ENCODE results near the gene SEMA5A.

GRCh38 chr5:9176641-9177040, 369.2 kb downstream of the SEMA5A start:
- TF ChIP-seq, protein P1, sequence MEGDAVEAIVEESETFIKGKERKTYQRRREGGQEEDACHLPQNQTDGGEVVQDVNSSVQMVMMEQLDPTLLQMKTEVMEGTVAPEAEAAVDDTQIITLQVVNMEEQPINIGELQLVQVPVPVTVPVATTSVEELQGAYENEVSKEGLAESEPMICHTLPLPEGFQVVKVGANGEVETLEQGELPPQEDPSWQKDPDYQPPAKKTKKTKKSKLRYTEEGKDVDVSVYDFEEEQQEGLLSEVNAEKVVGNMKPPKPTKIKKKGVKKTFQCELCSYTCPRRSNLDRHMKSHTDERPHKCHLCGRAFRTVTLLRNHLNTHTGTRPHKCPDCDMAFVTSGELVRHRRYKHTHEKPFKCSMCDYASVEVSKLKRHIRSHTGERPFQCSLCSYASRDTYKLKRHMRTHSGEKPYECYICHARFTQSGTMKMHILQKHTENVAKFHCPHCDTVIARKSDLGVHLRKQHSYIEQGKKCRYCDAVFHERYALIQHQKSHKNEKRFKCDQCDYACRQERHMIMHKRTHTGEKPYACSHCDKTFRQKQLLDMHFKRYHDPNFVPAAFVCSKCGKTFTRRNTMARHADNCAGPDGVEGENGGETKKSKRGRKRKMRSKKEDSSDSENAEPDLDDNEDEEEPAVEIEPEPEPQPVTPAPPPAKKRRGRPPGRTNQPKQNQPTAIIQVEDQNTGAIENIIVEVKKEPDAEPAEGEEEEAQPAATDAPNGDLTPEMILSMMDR (IDR thresholded peaks at IDR 0.05), result no peak
- no peak for TF ChIP-seq ZBTB21 (CRISPR knock-in tag; IDR thresholded peaks at IDR 0.05; ENCODE audit: borderline replicate concordance)
- TF ChIP-seq, protein P2, sequence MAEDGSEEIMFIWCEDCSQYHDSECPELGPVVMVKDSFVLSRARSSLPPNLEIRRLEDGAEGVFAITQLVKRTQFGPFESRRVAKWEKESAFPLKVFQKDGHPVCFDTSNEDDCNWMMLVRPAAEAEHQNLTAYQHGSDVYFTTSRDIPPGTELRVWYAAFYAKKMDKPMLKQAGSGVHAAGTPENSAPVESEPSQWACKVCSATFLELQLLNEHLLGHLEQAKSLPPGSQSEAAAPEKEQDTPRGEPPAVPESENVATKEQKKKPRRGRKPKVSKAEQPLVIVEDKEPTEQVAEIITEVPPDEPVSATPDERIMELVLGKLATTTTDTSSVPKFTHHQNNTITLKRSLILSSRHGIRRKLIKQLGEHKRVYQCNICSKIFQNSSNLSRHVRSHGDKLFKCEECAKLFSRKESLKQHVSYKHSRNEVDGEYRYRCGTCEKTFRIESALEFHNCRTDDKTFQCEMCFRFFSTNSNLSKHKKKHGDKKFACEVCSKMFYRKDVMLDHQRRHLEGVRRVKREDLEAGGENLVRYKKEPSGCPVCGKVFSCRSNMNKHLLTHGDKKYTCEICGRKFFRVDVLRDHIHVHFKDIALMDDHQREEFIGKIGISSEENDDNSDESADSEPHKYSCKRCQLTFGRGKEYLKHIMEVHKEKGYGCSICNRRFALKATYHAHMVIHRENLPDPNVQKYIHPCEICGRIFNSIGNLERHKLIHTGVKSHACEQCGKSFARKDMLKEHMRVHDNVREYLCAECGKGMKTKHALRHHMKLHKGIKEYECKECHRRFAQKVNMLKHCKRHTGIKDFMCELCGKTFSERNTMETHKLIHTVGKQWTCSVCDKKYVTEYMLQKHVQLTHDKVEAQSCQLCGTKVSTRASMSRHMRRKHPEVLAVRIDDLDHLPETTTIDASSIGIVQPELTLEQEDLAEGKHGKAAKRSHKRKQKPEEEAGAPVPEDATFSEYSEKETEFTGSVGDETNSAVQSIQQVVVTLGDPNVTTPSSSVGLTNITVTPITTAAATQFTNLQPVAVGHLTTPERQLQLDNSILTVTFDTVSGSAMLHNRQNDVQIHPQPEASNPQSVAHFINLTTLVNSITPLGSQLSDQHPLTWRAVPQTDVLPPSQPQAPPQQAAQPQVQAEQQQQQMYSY (CRISPR knock-in tag; IDR thresholded peaks at IDR 0.05), result no peak

Measured in WTC11 (cell line).